ENCODE data around the gene ZNG1F.
"Not testable (repeated sequence)": the region's sequence is repeated elsewhere in the genome, so short reads cannot be mapped to it uniquely, and the experiment has no call there.

- TF ChIP-seq EZH2 (IDR thresholded peaks at IDR 0.05; ENCODE audit: insufficient read depth, low read length); CTCF (IDR thresholded peaks at IDR 0.05; ENCODE audit: insufficient read depth, low read depth, low read length): not testable (repeated sequence)
Measured at GRCh38 chr9:41236486-41237109, 47.5 kb upstream of the ZNG1F start.

Measured in astrocyte (in vitro differentiated cells and primary cell).